Thymus (tissue), 11 donors: ENCODE data around the gene BFSP1. TPM values are rescaled to one million over a fixed set of nuclear protein-coding genes. Genes with fewer than 3 reads are reported as not detected.

ENCODE experiments used
- DNase-seq, 9 donors: peaks; one replicate each; pipeline ENCODE4 v3.0.0-alpha.2; 2013; ENCODE audit warnings: low spot score in 9 of 9, low read depth in 6 of 9, missing footprints in 1 of 9
- H3K27ac ChIP-seq, 2 donors: one replicate each; pipeline ENCODE4 v1.5.1; 2013; ENCODE audit warnings: control low read depth in 1 of 2, low read depth in 1 of 2, low read length in 1 of 2, mild to moderate bottlenecking in 1 of 2, moderate library complexity in 1 of 2
- H3K27me3 ChIP-seq, 2 donors: one replicate each; pipeline ENCODE4 v1.5.1; 2013; ENCODE audit warnings: low read length in 1 of 2; ENCODE audit not compliant: control insufficient read depth in 2 of 2, insufficient read depth in 1 of 2
- H3K36me3 ChIP-seq, 2 donors: one replicate each; pipeline ENCODE4 v1.5.1; 2013; ENCODE audit warnings: low read length in 1 of 2, mild to moderate bottlenecking in 1 of 2, moderate library complexity in 1 of 2; ENCODE audit not compliant: control insufficient read depth in 2 of 2, insufficient read depth in 2 of 2
- H3K4me1 ChIP-seq, 2 donors: one replicate each; pipeline ENCODE4 v1.5.1; 2013; ENCODE audit warnings: low read length in 2 of 2; ENCODE audit not compliant: control insufficient read depth in 2 of 2, insufficient read depth in 2 of 2
- H3K4me3 ChIP-seq, 2 donors: one replicate each; pipeline ENCODE4 v1.5.1; 2013; ENCODE audit warnings: low read length in 2 of 2, control low read depth in 1 of 2, mild to moderate bottlenecking in 1 of 2
- H3K9me3 ChIP-seq, 2 donors: one replicate each; pipeline ENCODE4 v1.5.1; 2013; ENCODE audit warnings: low read length in 1 of 2, mild to moderate bottlenecking in 1 of 2; ENCODE audit not compliant: control insufficient read depth in 2 of 2, insufficient read depth in 1 of 2
- WGBS: extraction: QIAGEN DNeasy Blood & Tissue Kit; methylation state at CpG from one replicate; pipeline ENCODE4 v1.1.7; 2013; 5-methylcytosine and 5-hydroxymethylcytosine counted together
- polyA plus RNA-seq: library from polyadenylated mRNA; stranded (reverse); fragments of 200-250 nt; gene quantifications from one replicate; pipeline ENCODE4 v1.2.3, GENCODE V29; 2013
- total RNA-seq: library from RNA; stranded (reverse); fragments of 120-200 nt; gene quantifications from one replicate; pipeline ENCODE4 v1.2.4, GENCODE V29; 2013
- donor health status: healthy.

Gene BFSP1
- total and polyA plus RNA-seq, 2 donors: 0.27 to 0.57 TPM

DNA sequence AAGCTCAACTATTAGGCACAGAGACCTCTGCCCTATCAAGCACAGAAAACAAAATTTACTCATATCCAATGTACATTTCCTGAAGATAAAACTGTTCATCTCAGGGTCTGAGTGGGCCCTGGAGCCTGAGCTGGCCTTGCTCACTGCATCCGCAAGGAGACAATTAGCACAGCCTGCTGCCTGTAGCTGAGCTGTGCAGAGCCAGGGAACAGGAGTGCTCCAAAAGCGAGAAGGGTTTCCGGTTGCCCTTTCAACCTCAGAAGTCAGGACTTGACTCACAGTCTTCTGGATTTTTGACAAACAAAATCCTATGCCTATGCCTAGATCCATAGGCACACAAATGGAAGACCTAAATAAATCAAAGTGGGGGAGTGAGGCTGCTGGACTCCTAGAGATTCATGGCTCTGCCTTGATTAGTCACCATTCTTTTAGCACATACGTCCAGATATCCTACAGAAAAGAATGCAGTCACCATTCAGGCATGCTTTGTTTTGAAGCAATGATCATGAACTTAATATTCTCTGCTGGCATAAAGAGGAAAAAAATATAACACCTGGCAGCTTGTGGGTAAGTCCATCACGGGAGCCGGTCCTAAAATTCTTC lies 73.5 kb downstream of the BFSP1 start:
- WGBS: 90% methylated on average over 6 of the region's 6 CpGs

DNA sequence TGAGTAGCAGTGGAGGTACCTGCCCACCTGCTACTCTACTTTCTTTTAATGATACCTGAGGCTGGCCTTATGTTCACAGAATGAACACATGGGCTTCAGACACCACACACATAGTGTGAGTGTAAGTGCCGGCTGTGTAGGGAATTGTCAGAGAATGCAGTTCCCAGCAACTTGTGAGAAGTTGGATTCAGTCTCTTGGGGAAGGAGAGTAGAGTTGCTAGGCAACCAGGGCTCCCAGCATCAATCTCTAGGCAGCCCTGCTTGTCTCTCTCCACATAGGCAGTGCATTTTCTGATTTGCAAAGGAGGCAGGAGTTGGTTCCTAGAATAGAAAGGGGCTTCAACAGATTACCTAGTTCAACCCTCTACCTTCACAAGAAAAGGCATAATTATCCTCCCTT lies 74.1 kb downstream of the BFSP1 start:
- WGBS: 92% methylated on average over 1 of the region's 1 CpG
- peaks cover 0 to 7% of the 10 kb centered on the region in 2 donors for H3K27me3 ChIP-seq
- H3K9me3 ChIP-seq: no peaks in the 10 kb centered on the region
- no peak overlapping the region for H3K27ac ChIP-seq
- H3K4me1 ChIP-seq: no peaks in the 10 kb centered on the region
- no peak for DNase-seq
- H3K4me3 ChIP-seq: no peak overlapping the region
- H3K36me3 ChIP-seq: no peaks in the 10 kb centered on the region

More for the DNA sequence above, 73.5 kb downstream of the BFSP1 start:
- no peak for DNase-seq
- Histone ChIP-seq H3K4me3 (no peak overlapping the region), H3K27me3 (peaks cover 0 to 7% of the 10 kb centered on the region in 2 donors), H3K27ac (no peak overlapping the region), H3K36me3 (no peaks in the 10 kb centered on the region), H3K4me1 (no peaks in the 10 kb centered on the region), H3K9me3 (no peaks in the 10 kb centered on the region)

DNA sequence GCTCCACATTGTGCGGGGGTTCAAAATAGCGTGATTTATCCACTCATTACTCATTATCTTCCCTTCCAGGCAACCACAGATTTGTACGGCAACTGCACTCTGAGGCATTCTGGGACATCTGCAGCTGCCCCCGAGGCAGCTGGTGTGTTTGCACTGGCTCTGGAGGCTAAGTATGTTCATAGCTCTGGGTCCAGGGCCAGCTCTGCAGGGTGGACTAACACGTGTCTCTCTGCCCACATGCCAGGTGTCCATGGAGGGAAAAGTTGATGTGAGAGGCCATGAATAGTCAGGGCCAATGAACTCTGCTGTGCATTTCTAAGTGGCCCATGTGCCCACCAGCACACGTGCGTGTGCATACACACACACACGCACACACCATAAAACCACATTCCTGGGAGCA lies 74.9 kb downstream of the BFSP1 start:
- WGBS: 88% methylated on average over 8 of the region's 8 CpGs
- Histone ChIP-seq H3K4me3 (no peak overlapping the region), H3K4me1 (no peaks in the 10 kb centered on the region)

DNA sequence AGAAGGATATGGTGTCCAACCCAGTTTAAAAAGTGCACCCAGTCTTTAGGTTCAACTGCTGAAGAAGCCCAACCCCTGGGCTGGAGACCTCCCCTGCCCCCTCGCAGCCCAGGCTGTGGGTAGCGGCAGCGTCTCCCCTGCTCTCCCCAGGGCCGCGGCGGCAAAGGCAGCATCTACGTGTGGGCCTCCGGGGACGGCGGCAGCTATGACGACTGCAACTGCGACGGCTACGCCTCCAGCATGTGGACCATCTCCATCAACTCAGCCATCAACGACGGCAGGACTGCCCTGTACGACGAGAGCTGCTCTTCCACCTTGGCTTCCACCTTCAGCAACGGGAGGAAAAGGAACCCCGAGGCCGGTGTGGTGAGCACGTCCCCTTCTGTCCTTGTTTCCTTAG lies 77.6 kb downstream of the BFSP1 start:
- H3K27me3 ChIP-seq: peaks cover 0 to 7% of the 10 kb centered on the region in 2 donors
- no peaks in the 10 kb centered on the region for H3K36me3 ChIP-seq
- no peak overlapping the region for H3K4me3 ChIP-seq
- H3K4me1 ChIP-seq: no peaks in the 10 kb centered on the region
- no peak overlapping the region for H3K27ac ChIP-seq
- WGBS: 91% methylated on average over 22 of the region's 22 CpGs
- no peak for DNase-seq
- no peaks in the 10 kb centered on the region for H3K9me3 ChIP-seq

More for the DNA sequence above, 74.9 kb downstream of the BFSP1 start:
- no peak for DNase-seq
- no peak overlapping the region for H3K27ac ChIP-seq
- H3K27me3 ChIP-seq: peaks cover 0 to 7% of the 10 kb centered on the region in 2 donors
- H3K9me3 ChIP-seq: no peaks in the 10 kb centered on the region
- H3K36me3 ChIP-seq: no peaks in the 10 kb centered on the region

DNA sequence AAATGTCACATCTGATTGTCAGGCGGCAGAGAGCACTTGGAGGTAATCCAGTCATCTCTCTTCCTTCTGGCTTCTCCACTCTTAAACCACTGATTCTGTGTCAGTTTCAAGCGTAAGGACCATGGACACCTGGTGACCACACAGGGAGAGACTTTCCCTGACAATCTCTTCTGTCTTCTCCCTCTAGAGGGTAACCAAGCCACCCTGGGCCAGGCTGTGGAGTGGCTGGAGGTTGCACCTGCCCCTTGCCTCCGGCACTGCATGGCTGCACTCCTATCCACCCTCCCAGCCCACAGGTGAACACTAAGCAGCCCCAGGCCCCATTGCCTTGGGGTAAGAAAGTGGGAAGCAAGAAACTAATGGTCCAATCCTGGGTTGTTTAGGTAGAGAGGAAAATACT lies 78.7 kb downstream of the BFSP1 start:
- peaks cover 0 to 7% of the 10 kb centered on the region in 2 donors for H3K27me3 ChIP-seq
- no peak overlapping the region for H3K27ac ChIP-seq
- no peaks in the 10 kb centered on the region for H3K36me3 ChIP-seq
- WGBS: 91% methylated on average over 3 of the region's 3 CpGs
- H3K4me1 ChIP-seq: no peaks in the 10 kb centered on the region
- DNase-seq: no peak
- no peak overlapping the region for H3K4me3 ChIP-seq
- no peaks in the 10 kb centered on the region for H3K9me3 ChIP-seq

DNA sequence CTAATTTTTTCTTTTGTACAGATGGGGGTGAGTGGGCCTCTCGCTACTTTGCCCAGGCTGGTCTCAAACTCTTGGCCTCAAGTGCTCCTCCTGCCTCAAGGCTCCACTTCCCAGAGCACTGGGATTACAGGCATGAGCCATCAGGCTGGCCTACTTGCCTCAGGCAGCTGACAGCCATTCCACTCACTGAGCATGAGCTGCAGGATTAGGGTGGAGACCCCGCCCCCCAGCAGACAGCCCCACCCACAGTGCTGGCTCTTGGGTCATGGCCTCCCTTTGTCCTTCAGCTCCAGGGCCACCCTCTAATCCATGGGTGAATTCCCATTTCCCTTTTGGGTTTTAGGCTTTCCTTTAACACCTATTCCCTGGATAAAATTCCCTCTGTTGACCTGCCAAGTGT lies 82.1 kb downstream of the BFSP1 start:
- Histone ChIP-seq H3K27ac (no peak overlapping the region), H3K27me3 (peaks cover 0 to 5% of the 10 kb centered on the region in 2 donors), H3K36me3 (no peaks in the 10 kb centered on the region), H3K9me3 (no peaks in the 10 kb centered on the region), H3K4me1 (no peaks in the 10 kb centered on the region), H3K4me3 (no peak overlapping the region)
- DNase-seq: no peak
- WGBS: 96% methylated on average over 2 of the region's 2 CpGs

DNA sequence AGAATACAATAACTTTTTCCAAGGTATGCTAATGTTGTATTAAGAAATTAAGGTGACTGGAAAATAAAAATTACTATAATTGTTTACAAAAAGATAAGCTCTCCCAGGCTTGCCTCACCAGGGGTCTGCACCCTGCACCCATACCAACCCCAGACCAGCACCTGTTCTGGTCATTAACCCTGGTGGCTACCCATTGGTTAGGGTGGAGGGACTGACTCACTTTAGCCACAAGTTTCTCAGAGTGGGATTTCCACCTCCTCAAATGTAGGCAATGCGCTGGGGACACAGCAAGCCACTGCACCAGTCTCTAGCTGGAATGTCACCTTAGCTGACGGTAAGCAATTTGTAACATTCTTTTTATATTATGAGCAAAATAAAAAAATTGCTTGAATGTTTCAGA lies 83.1 kb downstream of the BFSP1 start:
- 97% methylated on average over 2 of the region's 2 CpGs for WGBS

DNA sequence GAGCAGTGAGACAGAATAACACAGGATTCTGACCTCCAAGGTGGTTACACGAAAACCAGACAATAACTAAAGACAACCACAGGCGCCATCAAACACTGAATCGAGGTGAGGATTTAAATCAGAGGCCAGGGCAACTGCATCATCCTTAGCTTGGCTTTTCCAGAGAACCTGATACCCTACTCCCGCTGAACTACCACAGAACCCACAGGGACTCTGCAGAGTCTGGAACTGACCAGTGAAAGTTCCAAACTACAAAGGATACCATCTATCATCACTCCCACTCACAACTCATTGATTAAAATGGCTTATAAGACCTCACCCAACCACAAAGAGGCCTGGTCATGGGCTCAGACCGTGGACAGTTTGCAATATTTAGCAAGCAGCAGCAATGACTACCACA lies 85.0 kb downstream of the BFSP1 start:
- no peaks in the 10 kb centered on the region for H3K4me1 ChIP-seq
- WGBS: 93% methylated on average over 5 of the region's 5 CpGs
- H3K27me3 ChIP-seq: no peaks in the 10 kb centered on the region

More for the DNA sequence above, 83.1 kb downstream of the BFSP1 start:
- H3K36me3 ChIP-seq: no peaks in the 10 kb centered on the region
- no peaks in the 10 kb centered on the region for H3K9me3 ChIP-seq
- H3K4me1 ChIP-seq: no peaks in the 10 kb centered on the region
- H3K27me3 ChIP-seq: peaks cover 0 to 2% of the 10 kb centered on the region in 2 donors
- no peak for DNase-seq
- no peak overlapping the region for H3K4me3 ChIP-seq
- H3K27ac ChIP-seq: no peak overlapping the region

DNA sequence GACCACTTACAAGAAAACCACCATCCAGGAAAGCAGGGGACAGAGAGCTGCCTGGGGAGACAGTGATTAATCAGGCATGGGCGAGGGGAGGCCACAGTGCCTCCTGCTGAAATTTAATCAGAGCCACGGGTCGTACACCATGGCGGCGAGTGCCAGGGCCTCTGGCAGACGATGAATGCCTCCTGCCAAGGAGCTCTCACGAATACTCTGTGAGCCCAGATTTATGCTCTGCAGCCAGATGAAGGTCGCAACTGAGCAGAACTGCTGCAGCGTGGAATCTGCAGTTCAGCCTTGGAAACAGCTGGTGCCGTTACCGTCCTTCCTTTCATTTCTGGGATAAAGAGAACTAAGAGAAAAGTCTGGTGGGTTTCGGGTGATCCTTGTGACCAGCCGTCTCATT lies 85.6 kb downstream of the BFSP1 start:
- no peaks in the 10 kb centered on the region for H3K27me3 ChIP-seq
- no peak for DNase-seq
- H3K27ac ChIP-seq: no peak overlapping the region
- H3K4me1 ChIP-seq: no peaks in the 10 kb centered on the region
- H3K4me3 ChIP-seq: no peak overlapping the region
- no peaks in the 10 kb centered on the region for H3K36me3 ChIP-seq
- 89% methylated on average over 13 of the region's 13 CpGs for WGBS
- no peaks in the 10 kb centered on the region for H3K9me3 ChIP-seq

More for the DNA sequence above, 85.0 kb downstream of the BFSP1 start:
- H3K27ac ChIP-seq: no peak overlapping the region
- no peak for DNase-seq
- H3K9me3 ChIP-seq: no peaks in the 10 kb centered on the region
- no peak overlapping the region for H3K4me3 ChIP-seq
- H3K36me3 ChIP-seq: no peaks in the 10 kb centered on the region
